Measurements from ENCODE around the gene CRIP2. TPM values are rescaled to one million over a fixed set of nuclear protein-coding genes. Genes with fewer than 3 reads are reported as not detected.

CRIP2 gene
- total RNA-seq, 2 experiments from 2014 or later: 0.16 to 0.41 TPM

DNA sequence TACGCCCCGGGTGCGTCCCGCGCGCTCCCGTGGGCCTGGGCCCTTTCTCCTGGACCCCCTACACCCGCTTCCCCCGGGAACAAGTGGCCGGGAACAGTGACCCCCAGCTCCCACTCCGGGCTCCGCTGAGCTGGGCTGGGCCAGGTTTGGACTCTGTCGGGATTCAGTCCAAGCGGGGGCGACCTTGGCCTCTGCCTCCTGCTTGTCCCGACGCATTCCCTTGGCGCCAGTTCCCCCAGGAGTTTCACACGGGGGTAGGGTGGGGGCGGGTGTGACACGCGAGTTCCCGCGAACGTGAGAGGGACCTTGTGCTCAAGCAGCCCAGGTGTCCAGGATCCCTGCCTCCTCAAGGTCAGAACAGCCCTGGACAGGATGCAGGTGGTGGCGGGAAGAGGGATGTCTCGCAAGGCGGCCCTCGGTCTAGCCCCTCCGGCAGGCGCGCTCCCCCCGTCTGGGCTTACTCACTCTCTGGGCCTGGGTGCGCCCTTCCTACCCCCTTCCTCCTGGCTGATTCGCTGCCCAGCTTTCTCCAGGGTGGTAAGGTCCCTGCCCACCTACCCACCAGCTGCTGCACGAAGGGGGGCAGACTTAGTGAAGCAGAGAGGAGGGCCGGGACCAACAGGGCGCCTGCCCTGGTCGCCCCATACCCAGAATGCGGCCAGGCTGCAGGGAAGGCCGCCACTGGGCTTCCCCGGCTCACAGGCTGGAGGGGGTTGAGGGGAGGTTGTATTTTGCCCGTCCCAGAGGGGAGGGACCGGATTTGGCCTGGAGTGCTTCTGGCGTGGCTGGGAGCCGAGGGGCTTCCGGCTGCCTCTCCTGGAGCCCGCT, 862 bp downstream of the CRIP2 start:
- Mint-ChIP-seq H3K36me3 (no peaks in the 10 kb centered on the region), H3K9me3 (peaks cover 3% of the 10 kb centered on the region), H3K27ac (no peak overlapping the region), H3K4me1 (peaks cover 10% of the 10 kb centered on the region), H3K4me3 (peak overlapping the region; percentile 42), H3K27me3 (peaks cover 33% of the 10 kb centered on the region)
- DNase-seq: no peak

DNA sequence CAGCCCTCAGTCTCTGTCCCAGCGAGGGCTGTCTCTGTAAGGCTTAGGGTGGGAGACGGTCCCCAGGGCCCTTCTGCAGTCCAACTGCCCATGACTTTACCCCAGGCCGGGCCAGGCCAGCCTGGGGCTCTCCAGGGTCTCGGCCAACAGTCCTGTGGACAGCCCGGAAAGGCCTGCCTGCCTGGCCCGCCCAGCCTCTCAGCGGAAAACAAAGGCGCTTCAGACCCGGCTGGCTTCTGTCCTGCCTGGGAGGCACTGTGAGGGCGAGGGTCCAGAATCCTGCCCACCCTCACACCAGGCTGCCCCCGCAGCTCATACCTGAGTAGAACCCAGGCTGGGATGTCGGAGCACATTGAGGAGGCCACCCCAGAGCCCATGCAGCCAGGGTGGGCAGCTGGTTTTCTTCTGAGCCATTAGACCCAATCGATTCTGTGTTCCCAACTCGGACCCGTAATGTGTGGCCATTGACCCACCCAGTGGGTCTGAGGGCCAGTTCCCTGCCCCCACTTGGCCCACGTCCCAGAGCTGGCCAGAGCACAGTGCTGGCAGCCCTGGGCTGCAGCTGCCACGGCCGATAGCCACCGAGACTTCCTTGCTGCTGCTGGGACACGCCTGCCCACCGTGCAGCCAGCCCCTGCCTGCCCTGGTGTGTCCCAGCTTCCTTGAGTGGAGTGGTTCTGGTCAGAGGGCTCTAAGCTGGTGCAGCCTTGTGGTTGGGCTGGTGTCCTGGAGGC, 1.6 kb downstream of the CRIP2 start:
- H3K27me3 Mint-ChIP-seq: peaks cover 33% of the 10 kb centered on the region
- peaks cover 14% of the 10 kb centered on the region for H3K4me1 Mint-ChIP-seq
- peaks cover 3% of the 10 kb centered on the region for H3K9me3 Mint-ChIP-seq
- no peaks in the 10 kb centered on the region for H3K36me3 Mint-ChIP-seq
- H3K4me3 Mint-ChIP-seq: no peak overlapping the region
- DNase-seq: no peak
- H3K27ac Mint-ChIP-seq: no peak overlapping the region

DNA sequence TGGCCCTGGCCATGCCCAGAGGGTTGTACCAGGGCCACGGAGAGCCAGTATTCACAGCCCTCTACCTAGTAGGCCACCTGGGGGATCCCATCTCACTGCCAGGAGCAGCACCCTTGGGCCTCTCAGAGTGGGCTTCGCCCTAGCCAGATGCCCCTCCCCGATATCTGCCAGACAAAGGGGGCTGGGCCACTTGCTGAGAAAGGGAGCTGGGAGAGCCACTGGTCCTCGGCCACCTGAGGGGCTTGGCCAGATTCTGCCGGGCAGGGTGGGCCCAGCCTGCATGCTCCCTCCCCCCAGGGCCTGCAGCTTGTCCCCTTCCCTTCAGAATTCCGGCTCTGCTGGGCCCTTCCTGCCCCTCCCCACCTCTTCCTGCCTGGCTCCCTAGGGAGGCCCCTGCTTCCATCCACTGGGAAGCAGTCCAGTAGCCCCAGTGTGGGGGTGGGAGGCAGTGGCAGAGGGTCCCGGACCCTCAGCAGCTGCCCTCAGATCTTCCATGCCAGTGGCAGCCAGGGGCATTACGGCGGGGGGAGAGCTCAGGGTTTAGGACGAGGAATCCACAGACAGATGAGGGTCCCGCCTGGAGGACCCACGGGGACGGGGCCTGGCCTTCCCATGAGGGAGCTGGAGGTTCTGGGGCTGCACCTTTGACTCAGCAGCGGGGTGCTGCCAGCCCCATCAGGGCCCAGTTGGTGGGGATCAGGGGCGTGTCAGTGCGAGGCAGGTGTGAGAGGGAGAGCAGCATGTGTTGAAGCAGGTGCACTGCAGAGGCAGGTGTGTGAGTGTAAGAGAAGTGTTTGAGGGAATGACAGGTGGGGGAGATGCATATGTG, 2.4 kb downstream of the CRIP2 start:
- DNase-seq: no peak
- Mint-ChIP-seq H3K4me1 (peaks cover 17% of the 10 kb centered on the region), H3K4me3 (peak overlapping the region; percentile 40), H3K9me3 (peaks cover 3% of the 10 kb centered on the region), H3K27ac (no peak overlapping the region), H3K27me3 (peaks cover 33% of the 10 kb centered on the region), H3K36me3 (no peaks in the 10 kb centered on the region)

DNA sequence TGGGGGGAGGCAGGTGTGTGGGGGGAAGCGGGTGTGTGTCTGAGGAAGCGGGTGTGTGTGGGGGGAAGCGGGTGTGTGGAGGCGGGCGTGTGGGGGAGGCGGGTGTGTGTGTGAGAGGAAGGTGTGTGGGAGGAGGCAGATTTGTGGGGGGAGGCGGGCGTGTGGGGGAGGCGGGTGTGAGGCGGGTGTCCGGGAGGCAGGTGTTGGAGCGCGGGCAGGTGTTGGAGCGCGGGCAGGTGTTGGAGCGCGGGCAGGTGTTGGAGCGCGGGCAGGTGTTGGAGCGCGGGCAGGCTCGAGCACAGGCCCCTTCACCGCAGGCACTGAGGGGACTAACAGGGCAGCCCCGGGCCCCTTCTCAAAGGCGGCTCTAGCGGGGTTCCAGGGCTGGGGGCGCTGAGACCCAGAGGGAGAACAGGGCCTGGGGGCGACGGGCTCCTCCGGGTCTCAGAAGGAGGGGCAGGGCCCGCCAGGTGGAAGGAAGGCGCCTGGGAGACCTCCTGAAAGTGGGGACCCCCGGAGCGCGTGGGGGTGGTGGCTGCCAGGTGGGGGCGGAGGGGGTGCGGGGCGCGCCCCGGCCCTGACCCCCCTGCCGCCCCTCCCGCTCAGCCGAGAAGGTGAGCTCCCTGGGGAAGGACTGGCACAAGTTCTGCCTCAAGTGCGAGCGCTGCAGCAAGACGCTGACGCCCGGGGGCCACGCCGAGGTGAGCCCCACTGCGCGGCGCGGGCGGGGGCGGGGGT, 3.2 kb downstream of the CRIP2 start:
- no peak overlapping the region for H3K4me3 Mint-ChIP-seq

DNA sequence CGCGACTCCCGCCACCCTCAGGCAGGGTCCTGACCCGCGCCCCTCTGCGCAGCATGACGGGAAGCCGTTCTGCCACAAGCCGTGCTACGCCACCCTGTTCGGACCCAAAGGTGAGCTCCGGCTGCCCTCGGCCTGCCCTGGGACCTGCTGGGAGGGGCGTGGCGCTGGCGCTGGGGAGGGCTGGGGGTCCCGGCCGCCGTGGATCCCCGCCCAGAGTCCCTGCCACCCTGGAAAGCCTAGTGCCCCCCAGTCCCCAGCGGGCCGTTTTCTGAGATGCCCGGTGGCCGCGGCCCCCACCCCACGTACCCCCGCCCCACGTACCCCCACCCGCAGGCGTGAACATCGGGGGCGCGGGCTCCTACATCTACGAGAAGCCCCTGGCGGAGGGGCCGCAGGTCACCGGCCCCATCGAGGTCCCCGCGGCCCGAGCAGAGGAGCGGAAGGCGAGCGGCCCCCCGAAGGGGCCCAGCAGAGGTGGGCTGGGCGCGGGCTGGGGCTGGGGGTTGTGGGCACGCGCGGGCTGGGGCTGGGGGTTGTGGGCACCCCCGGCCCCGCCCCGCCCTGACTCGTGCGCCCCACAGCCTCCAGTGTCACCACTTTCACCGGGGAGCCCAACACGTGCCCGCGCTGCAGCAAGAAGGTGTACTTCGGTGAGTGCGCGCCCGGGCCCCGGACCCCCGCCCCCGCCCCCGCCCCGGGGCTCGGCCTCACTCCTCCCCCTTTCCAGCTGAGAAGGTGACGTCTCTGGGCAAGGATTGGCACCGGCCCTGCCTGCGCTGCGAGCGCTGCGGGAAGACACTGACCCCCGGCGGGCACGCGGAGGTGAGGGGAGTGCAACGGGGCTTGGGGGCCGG, 4.0 kb downstream of the CRIP2 start:
- Mint-ChIP-seq H3K4me1 (peaks cover 23% of the 10 kb centered on the region), H3K27ac (no peak overlapping the region), H3K36me3 (no peaks in the 10 kb centered on the region), H3K27me3 (peaks cover 33% of the 10 kb centered on the region), H3K4me3 (no peak overlapping the region), H3K9me3 (peaks cover 3% of the 10 kb centered on the region)
- no peak for DNase-seq

More for the DNA sequence above, 3.2 kb downstream of the CRIP2 start:
- H3K9me3 Mint-ChIP-seq: peaks cover 3% of the 10 kb centered on the region
- H3K27ac Mint-ChIP-seq: no peak overlapping the region
- peaks cover 33% of the 10 kb centered on the region for H3K27me3 Mint-ChIP-seq
- DNase-seq: no peak
- H3K36me3 Mint-ChIP-seq: no peaks in the 10 kb centered on the region
- H3K4me1 Mint-ChIP-seq: peaks cover 23% of the 10 kb centered on the region

DNA sequence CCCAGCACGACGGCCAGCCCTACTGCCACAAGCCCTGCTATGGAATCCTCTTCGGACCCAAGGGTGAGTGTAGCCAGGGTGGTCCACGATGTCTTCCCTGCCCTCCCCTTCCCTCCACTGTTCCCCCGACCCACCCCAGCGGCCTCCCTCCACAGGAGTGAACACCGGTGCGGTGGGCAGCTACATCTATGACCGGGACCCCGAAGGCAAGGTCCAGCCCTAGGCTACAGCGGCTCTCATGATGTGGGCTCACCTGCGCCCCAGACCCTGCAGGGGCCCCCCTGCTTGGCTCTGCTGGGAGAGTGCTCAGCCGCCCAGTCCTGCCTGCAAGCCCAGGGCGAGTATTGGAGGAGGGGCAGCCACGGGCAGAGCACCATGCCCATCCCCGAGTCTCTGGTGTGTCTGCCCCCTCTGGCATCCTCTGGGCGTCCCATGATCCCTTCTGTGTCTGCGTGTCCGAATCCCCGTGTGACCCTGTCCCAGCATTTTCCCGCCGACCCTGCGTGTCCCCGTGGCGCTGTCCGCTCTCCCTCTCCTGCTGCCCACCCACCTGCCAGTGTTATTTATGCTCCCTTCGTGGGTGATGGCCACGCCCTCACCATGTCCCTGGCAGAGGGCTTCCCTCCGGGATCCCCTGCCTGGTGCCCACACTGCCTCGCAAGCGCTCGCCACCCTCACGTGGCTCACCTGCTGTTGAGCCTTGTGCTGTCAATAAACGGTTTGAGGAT, 5.0 kb downstream of the CRIP2 start:
- Mint-ChIP-seq H3K4me3 (peak overlapping the region; percentile 38), H3K36me3 (no peaks in the 10 kb centered on the region), H3K4me1 (peaks cover 27% of the 10 kb centered on the region), H3K27ac (no peak overlapping the region), H3K27me3 (peaks cover 33% of the 10 kb centered on the region), H3K9me3 (peaks cover 3% of the 10 kb centered on the region)
- DNase-seq: no peak

DNA sequence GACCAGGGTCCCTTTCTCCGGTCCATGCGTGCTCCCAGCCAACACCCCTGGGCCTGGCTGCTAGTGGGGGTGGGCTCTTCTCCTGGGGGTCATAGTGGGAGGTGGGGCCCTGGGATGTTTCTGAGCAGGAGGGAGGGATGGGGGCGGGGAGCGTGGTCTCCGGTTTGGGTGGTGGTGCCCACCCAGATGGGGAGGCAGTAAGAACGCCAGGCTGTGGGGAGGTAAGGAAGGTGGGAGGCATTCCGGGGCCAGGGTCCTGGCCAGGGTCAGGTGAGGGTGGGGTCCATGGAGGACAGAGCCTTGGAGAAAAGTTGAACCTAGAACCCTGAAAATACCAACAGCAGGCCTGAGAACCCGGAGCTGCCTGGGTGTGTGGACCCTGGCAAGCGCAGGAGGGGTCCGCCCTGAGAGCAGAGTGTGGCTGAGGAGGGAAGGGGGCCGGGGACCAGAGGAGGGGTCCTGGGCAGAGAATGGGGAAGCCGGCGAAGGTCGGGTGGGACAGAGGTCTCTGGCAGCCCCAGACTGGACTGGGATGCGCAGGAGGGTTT, 5.7 kb downstream of the CRIP2 start:
- Mint-ChIP-seq H3K4me3 (no peak overlapping the region), H3K9me3 (peaks cover 3% of the 10 kb centered on the region), H3K27ac (no peak overlapping the region), H3K4me1 (peaks cover 30% of the 10 kb centered on the region), H3K36me3 (no peaks in the 10 kb centered on the region), H3K27me3 (peaks cover 32% of the 10 kb centered on the region)
- DNase-seq: no peak

DNA sequence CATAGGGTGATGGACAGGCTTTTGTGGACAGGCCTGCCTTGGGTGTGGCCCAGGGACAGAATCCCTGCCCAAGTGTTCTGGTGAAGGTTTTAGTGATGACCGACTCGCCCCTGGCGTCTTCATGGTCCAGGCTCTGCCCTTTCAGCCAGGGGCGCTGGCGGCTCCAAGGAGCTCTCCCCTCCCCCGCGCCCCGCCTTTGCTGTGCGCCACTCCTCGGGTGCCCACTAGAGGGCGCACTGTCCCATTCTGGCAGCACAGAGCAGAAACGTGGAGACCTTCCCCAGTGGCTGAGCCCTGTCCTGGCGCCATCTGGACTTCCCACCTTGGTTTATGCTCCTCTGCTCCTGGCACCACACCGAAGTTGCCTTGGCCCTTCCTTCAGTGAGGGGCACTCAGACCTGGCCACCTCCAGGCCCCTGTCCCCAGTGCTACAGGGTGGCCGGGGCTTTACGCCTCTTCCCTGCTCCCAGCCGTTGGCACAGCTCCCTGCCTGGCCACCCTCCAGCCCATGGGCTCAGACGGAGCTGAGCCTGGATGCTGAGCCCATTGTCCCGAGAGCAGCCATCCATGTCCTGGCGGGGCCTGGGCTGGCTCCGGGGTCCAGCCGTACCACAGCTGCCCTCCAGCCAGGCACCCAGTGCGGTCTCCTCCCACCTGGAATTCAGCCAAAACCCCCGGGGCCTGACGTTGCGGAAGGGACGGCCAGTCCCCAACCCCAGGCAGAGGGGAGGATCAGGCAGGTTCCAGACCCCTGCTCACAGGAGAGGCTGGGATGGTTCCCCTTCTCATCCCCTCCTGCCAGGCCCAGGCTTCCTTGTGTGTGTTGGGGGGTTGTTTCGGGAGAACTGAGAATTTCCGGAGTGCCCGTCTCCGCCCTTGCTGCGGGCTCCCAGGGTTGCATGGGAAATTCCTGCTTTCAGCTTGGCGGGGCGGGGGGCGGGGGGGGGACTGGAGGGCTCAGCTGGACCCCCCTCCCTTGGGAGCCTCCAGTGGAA, 6.5 kb downstream of the CRIP2 start:
- Mint-ChIP-seq H3K27me3 (peaks cover 24% of the 10 kb centered on the region), H3K9me3 (peaks cover 3% of the 10 kb centered on the region), H3K36me3 (no peaks in the 10 kb centered on the region), H3K4me1 (peaks cover 36% of the 10 kb centered on the region), H3K4me3 (peak overlapping the region; percentile 70), H3K27ac (peak overlapping the region; percentile 96)
- DNase-seq: peak; percentile 92

DNA sequence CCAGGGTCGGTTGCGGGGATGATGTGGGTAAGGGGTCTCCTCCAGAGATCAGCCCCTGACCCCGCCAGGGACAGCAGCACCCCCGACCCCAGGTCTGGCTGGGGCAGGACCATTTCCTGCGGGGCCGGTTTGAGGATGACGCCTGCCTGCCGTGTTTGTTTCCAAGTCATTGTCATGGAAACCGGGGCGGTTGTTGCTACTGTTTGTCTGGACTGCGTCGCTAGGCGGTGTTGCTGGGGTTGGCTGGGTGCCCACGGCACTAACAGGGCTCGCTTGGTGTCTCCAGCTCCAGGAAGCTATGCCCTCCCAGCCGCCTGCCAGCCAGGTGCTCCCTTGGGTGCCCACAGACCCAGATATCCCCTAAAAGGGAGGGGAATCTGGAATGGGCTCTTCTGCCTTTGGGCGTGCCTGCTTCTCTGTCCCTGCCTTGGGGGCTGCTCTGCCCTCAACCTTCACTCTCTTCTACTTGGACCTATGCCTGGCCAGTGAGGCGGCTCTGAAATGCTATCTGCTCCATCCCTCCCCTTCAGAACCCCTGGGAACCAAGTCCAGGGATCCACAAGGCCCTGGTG, 7.4 kb downstream of the CRIP2 start:
- peak; percentile 93 for DNase-seq
- Mint-ChIP-seq H3K27ac (peak overlapping the region; percentile 96), H3K4me3 (peak overlapping the region; percentile 69), H3K36me3 (no peaks in the 10 kb centered on the region), H3K27me3 (peaks cover 20% of the 10 kb centered on the region), H3K9me3 (peaks cover 3% of the 10 kb centered on the region), H3K4me1 (peaks cover 36% of the 10 kb centered on the region)

DNA sequence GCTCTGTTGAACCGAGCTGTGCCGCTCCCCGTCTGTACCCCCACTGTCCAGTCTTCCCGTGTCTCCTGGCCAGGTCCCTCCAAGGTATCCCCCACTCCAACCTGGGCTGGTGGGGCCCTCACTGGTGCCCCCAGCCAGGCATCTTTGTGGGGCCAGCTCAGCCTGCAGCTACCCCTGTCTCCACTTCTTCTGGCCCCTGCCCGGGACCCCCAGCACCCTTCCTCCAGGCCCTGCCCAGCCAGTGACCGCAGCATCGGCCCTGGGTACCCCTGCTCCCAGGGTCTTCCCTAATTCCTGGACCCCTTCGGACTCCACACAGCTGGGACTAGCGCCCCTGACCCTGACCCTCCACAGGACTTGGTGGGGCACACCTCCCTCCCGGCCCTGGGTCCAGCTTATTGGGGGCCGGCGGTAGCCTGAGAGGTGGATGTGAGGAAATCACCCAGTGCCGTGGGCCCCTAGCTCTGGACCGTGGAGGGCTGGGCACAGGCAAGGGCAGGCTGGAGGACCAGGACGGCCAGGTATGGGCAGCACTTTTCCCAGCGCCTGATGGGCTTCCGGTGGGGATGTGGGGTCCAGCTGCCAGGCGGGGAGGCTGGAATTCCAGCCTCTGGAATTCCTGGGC, 8.0 kb downstream of the CRIP2 start:
- Mint-ChIP-seq H3K4me3 (no peak overlapping the region), H3K36me3 (no peaks in the 10 kb centered on the region), H3K9me3 (no peaks in the 10 kb centered on the region), H3K27me3 (peaks cover 14% of the 10 kb centered on the region), H3K4me1 (peaks cover 32% of the 10 kb centered on the region), H3K27ac (peak overlapping the region; percentile 96)
- DNase-seq: no peak

DNA sequence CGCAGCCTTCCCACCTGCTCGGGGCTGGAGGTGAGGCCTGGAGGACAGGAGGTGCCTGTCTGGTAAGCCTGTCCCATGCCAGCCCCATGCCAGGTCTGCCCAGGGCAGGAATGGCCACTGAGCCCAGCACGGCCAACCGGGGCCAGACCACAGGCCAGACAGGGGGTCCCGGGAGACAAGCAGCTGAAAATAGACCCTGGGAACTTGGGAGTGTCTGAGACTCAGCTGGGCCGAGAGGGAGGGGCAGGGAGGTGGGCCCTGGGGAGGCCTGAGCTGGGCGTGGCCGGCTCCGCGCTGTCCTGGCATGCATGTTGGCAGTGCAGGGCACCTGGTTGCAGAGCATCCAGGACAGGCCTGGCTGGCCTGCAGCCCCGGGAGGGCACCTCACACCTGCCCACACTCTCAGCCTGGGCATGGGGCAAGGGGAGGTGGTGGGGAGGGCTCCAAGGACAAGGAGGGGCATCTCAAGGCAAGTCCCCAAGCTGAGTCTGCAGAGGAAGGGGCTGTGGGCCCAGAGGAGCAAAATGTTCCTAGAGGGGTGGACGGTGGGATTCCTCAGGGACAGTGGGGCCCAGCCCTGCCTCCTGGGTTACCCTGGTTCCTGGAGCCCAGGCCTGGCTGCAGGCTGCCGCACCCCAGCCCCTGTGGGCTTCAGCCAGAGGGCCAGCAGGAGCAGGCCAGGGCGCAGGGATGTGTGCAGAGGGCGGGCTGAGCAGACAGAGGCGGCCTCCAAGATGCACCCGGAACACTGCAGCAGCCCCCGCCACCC, 8.9 kb downstream of the CRIP2 start:
- H3K4me1 Mint-ChIP-seq: peaks cover 38% of the 10 kb centered on the region
- no peaks in the 10 kb centered on the region for H3K9me3 Mint-ChIP-seq
- no peak overlapping the region for H3K27ac Mint-ChIP-seq
- H3K27me3 Mint-ChIP-seq: peaks cover 11% of the 10 kb centered on the region
- H3K36me3 Mint-ChIP-seq: no peaks in the 10 kb centered on the region
- no peak overlapping the region for H3K4me3 Mint-ChIP-seq
- DNase-seq: no peak
